AG08395 (cell line): ENCODE data around the gene FAM163A.
A peak's percentile ranks its signal among the peaks of the same experiment; 100 is the strongest.
"Not testable (repeated sequence)": the region's sequence is repeated elsewhere in the genome, so short reads cannot be mapped to it uniquely, and the experiment has no call there.

Source experiments
- DNase-seq: peaks from one replicate; pipeline ENCODE4 v3.0.0; 2012; ENCODE audit warnings: mixed read lengths, low spot score

The FAM163A gene

DNA sequence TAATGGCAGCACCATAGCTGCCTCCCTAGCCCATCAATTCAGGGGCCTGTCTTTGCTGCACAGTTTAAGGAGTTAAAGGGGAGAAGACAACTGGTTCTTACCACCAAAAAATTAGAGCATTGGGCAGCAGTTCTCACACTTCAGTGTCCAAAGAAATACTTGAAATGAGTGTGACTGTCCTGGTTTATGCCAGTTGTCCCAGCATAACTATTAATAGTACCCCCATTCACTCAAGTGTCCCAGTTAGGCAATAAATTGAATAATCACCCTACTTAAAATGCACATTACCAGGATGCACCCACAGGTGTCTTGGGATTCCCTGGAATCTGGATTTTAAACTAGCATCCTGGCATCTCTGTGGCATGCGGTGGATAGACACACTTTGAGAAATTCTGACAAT, 51.1 kb downstream of the FAM163A start:
- no peak for DNase-seq

- no peak for DNase-seq
These were observed 51.6 kb downstream of the FAM163A start for GRCh38 chr1:179794669-179795068.

GRCh38 chr1:179798213-179798863, 55.2 kb downstream of the FAM163A start:
- DNase-seq = no peak

DNA sequence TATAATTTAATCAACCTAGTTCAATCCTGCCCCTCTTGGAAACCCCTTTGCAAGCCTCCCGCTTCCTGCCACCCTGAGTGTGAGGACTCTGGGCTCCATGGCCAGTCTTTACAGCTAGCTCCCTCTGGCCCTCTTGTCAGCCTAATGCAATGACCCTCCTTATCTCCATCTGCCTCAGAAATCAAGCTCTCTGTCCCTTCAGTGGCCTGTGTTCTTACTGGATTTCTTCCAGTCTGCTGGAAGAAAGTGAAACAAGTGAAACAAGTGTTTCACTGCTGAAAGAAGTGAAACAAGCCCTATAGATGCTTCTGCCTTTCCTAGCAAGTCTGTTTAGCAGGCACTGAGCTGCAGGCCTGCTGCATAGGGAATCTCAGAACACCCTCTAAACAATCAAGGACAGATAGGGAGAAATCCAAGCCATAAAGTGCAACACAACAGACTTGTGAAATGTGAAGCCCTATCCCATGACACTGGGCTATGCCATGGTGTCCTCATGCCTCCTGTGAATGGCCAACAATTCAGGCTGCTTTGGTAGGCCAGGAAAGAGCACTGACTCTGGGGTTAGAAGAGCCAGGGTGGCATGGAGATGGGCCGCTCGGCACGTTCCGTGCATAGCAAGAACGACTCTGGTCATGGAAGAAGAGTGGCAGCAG, 55.9 kb downstream of the FAM163A start:
- no peak for DNase-seq

- DNase-seq = no peak
These were observed 57.4 kb downstream of the FAM163A start for GRCh38 chr1:179800481-179800880.

DNA sequence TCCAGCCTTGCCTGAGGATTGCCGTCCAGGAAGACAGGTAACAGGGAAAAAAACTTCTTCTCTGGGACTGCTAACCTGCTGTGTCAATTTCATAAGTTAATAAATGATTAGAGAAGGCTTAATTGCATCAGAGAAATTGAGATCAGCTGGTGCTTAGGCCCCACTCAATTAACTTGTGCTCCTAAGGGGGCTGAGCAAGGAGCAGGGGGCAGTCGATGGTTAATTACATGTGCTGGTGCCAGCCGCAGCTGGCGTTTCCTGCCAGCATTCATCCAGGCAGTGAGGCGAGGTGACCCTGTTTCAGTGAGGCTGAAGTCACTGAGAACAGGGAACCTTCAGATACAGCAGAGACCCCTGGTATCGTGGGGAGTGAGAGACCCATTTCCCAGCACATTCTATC, 60.0 kb downstream of the FAM163A start:
- no peak for DNase-seq

DNA sequence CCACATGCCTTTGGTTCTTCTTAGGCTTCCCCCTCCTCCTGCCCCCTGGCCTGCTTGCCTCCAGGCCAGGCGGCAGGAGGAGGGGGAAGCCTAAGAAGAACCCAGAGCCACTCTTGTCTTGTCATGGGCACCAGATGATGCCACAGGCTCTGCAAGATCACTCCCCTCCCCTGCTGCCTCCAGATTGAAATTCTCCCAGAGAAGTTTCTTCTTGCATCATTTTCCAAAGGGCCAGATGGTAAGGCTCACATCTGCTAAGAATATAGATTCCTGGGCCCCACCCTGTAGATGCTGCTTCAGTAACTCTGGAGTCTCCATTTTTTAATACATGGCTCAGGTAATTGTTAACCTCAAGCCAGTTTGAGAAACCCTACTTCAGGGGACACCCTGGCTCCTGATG, 60.8 kb downstream of the FAM163A start:
- DNase-seq = no peak

DNA sequence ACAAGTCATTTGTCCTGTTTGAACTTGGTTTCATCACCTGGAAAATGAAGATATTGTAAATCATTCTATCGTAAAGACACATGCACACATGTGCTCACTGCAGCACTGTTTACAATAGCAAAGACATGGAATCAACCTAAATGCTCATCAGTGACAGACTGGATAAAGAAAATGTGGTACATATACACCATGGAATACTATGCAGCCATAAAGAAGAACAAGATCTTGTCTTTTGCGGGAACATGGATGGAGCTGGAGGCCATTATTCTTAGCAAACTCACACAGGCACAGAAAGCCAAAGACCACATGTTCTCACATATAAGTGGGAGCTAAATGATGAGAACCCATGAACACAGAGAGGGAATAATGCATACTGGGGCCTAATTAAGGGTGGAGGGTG, 61.3 kb downstream of the FAM163A start:
- not testable (repeated sequence) for DNase-seq

DNA sequence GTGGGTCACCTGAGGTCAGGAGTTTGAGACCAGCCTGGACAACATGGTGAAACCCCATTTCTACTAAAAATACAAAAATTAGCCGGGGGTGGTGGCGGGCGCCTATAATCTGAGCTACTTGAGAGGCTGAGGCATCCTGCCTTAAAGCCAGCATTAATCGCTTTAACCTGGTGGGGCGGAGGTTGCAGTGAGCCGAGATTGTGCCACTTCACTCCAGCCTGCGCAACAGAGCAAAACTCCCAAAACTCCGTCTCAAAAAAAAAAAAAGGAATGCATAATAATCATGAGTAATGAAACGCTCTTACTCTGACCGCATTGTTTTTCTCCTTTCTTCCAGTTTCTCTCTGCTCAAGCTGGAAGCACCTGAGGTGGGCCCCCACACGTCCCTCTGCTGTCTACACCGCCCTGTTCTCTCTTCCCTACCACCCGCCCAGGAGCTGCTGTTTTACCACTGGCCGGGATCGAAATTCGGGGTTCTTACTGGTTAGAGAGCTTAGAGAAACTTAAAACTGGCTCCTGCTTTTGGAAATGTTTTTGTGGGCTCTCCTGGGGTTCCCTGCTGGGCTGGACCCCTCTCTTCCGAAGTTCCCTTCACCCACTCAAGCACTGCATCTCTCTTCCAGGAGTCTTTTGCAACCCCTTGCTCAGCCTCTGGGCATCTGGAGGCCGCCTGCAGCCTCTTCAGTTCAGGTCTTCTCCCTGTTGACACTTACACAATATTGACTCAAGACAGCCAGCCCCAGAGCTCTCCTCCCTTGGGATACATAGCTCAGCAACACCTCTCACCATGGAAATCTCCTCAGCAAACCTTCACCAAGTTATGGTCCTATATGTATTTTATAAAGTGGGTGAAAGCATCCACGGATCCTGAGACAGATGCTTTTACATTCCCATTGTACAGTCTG, 62.5 kb downstream of the FAM163A start:
- DNase-seq = no peak

DNA sequence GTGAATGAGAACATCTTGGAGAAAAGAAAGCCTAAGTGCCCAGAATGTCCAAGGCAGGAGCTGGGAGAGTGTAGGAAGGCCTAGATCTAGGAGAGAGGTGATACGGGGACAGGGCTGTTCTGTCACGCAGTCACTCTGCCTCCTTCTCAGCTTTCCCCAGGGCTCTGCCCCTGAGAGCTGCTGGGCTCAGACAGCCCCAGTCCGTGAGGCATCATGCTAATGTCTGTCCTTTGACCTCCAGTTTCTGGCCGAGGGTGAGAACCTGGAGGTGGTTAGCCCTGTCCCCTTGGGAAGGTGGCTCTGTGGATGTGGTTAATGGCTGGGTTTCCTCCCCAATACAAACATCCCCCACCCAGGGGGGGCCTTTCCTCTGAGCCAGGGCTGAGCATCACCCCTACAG, 63.2 kb downstream of the FAM163A start:
- no peak for DNase-seq

- DNase-seq = no peak
These were observed 64.2 kb downstream of the FAM163A start for GRCh38 chr1:179807291-179807690.

- DNase-seq = no peak
These were observed 64.8 kb downstream of the FAM163A start for GRCh38 chr1:179807691-179808485.

- no peak for DNase-seq
These were observed 65.4 kb downstream of the FAM163A start for GRCh38 chr1:179808503-179808902.

- peak; percentile 65 for DNase-seq
These were observed 66.6 kb downstream of the FAM163A start for GRCh38 chr1:179809506-179810366.

DNA sequence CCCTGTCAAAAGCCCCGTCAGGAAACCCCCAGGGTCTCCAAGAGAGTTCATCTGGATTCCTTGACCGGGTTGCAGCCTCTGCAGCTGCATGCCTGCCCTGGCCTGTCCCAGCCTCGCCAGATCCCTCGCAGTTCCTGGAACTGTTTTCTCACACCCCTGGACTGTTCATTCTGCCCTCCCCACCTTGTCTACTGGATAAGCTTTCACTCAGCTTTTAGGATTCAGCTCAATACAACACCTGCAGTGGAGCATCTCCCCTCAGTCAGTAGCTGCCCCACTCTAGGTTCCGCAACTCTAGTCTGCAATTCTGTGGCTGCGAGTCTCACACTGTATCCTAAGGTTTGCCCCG, 67.2 kb downstream of the FAM163A start:
- DNase-seq = no peak

DNA sequence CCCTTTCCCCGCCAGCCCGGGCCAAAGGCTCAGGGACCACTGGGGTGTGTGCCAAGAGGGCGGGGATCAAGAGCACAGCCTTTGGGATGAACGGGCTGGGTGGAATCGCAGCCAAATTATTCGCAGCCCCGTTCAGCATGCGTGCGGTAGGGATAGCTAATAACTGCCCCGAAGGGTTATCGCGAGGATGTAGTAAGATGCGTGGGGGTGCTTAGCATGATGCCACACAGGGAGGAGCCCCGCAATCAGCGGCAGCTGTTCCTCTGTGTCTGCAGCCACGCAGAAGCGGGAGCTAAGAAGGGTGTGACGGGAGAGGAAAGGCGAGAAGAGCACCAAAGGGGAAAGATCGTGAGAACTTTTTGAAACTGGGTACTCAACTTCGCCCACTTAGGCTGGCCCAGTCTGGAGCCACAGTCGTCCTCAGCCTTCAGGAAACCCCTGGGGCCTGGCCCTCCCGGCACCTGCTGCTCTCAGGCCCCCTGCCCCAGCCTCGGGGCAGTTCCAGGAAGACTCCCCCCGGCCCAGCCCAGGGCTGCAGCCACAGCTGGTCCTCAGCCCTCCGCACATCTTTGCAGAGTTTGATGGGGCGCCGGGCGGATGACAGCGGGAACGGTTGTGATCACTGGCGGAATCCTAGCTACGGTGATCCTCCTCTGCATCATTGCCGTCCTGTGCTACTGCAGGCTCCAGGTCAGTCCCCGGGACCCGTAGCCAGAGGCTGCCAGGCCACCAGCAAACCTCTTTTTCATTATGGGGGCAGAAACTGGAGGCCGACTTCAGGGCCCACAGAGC, 69.6 kb downstream of the FAM163A start:
- no peak for DNase-seq

GRCh38 chr1:179813626-179814545, 70.8 kb downstream of the FAM163A start:
- no peak for DNase-seq

DNA sequence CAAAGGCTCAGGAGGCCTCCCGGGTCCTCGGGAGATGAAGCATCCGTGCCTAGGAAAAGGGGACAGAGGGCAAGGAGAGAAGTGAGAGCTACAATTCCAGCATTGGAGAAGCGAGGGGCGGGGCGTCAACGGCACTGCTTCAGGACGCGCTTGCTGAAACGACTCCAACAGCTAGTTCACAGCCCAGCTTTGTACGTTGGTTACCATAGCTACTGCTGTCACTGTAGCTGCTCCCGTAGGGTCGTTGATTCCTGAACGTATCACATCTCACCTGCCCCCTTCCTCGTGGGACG, 71.4 kb downstream of the FAM163A start:
- DNase-seq = peak; percentile 69

GRCh38 chr1:179815641-179816040, 72.5 kb downstream of the FAM163A start:
- no peak for DNase-seq
